GM10248 (cell line): ENCODE results near the gene AUTS2.

ENCODE experiments used
- CTCF ChIA-PET: fragments of 300-600 bp; sonication (Branson Sonifier 250); formaldehyde crosslinking; extraction: SDS; loops from one replicate; lab custom pipeline; 2021; ENCODE audit warnings: antibody characterized with exemption; lab: Yijun Ruan, JAX
- POLR2A ChIA-PET: fragments of 350-650 bp; sonication (Branson Sonifier 250); formaldehyde crosslinking; extraction: SDS; loops from one replicate; lab custom pipeline; 2020; ENCODE audit warnings: antibody characterized with exemption; lab: Yijun Ruan, JAX
- DNase-seq: peaks from one replicate; pipeline ENCODE4 v3.0.0; 2012; ENCODE audit errors: extremely low spot score
- TF ChIP-seq, protein P1 (sequence below): IDR thresholded peaks from 2 replicates; pipeline ENCODE4 v1.5.1; 2012; ENCODE audit warnings: mild to moderate bottlenecking, low read depth; ENCODE audit errors: extremely low read depth, missing control alignments, control extremely low read depth

Gene AUTS2

DNA sequence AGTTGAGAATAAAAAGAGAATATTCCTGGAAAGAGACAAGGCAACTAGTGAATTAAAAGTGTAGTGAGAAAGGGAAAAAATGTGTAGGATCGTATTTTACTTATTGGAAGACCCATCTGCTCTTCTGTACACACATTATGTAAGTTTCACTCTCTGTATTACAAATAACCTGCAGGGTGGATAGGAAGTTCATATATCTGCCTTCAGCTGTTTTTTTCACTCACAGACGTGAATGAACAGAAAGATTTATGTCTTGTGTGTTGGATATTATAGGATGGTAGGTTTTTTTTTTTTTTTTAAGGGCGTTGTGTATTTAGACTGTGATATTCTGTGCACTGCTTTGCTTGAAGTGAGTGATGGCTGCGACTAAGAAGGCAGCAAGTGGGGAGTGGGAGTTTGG lies 266.5 kb downstream of the AUTS2 start:
- DNase-seq = no peak
- POLR2A ChIA-PET = no interaction called here
- TF ChIP-seq, protein P1, sequence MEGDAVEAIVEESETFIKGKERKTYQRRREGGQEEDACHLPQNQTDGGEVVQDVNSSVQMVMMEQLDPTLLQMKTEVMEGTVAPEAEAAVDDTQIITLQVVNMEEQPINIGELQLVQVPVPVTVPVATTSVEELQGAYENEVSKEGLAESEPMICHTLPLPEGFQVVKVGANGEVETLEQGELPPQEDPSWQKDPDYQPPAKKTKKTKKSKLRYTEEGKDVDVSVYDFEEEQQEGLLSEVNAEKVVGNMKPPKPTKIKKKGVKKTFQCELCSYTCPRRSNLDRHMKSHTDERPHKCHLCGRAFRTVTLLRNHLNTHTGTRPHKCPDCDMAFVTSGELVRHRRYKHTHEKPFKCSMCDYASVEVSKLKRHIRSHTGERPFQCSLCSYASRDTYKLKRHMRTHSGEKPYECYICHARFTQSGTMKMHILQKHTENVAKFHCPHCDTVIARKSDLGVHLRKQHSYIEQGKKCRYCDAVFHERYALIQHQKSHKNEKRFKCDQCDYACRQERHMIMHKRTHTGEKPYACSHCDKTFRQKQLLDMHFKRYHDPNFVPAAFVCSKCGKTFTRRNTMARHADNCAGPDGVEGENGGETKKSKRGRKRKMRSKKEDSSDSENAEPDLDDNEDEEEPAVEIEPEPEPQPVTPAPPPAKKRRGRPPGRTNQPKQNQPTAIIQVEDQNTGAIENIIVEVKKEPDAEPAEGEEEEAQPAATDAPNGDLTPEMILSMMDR = no peak
- CTCF ChIA-PET = no interaction called here

DNA sequence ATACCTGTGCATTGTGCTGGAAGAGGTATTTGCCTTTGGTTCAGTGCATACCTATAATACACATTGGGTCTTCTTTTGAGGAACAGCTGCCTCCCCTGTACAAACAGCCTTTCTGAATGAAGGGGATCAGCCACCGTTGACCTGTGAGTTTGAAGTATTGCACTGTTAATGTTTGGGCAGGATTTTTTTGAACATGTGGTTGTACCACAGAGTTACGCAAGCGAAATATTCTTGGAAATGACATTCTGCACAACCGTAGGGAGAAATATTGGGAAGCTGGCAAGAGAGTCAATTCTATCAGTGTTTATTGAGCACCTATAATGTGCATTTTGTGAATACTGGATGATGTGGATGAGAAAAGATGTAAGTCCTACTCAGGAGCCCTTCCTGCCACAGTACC lies 270.6 kb downstream of the AUTS2 start:
- no peak for DNase-seq
- POLR2A ChIA-PET = no interaction called here
- TF ChIP-seq, protein P1 = no peak
- CTCF ChIA-PET = interaction anchor here (1.1 to 1.6 kb wide), 3 partner anchors 10 to 16 kb away, joined by 3 to 6 read pairs (median 4); no protein-coding TSS in a partner anchor

DNA sequence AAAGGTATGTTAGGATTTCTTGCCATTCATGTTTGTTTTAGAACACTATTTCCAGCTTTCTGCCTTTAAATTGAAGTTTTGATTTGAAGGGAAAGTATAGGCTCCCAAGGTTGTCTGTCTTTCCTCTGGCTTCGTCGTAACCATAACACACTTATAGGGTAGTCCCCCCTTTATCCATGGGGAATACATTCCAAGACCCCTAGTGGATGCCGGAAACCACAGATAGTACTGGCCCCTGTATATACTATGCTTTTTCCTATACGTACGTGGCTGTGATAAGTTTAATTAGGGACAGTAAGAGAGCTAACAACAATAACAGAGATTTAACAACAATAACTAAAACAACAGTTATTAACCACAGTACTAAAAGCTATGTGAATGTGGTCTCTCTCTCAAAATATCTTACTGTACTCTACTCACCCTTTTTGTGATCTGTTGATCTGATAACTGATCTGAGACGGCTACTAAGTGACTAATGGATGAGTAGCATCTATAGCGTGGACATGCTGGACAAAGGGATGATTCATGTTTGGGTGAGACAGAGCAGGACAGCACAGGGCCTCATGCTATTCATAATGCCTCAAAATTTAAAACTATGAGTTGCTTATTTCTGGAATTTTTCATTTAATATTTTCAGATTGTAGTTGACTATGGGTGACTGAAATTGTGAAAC lies 273.1 kb downstream of the AUTS2 start:
- ChIA-PET CTCF (no interaction called here), POLR2A (no interaction called here)
- DNase-seq = no peak
- TF ChIP-seq, protein P1 = no peak

DNA sequence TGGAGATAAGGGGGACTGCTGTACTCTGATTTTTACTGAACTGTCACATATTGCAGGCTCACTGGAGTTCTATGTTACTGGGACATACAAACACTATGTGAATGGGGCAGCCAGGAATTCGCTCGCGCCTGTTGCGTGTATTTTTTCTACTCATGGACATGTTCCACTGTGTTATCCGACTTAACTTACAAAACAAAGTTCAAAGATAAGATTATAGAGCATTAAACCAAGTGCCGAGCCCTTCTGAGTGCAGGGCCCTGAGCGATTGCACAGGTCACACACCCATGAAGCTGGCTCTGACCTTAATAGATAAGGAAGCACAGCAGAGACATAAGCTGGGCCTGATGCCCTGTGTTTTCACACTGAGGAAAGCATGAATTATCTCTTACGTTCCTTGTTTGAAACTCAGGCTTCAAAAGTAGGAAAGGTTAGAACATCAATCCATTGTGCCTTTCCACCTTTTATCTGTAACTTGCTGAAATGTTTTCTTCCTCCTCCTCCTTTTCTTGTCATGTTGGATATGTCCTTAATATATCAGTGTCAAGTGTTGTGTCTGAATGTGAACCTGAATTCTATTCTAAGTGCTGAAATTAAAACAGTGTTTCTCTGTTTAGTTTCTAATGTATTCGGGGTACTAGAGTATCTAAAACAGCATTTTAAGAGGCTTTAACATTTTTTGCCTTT lies 273.8 kb downstream of the AUTS2 start:
- ChIA-PET CTCF (no interaction called here), POLR2A (no interaction called here)
- no peak for DNase-seq
- TF ChIP-seq, protein P1 = no peak

DNA sequence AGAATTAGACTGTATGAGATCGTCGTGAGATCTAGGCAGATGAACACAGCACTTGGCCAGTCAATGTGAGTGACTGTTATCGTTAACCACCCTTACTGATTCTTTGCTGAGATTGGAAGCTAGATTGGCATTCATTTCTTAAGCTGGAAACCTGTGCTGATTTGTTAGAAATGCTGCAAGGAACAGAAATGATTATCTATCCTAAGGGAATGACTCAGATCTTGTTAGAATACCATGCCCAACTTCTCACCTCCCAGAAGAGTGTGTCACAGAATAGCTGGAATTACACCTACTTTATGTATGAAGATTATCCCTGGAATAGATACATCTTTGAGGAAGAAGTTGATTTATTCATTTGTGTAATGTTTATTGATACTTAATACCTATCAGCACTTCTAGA lies 275.2 kb downstream of the AUTS2 start:
- CTCF ChIA-PET = interaction anchor here (0.7 to 1.4 kb wide), 3 partner anchors 13 to 55 kb away, joined by 3 read pairs; no protein-coding TSS in a partner anchor
- DNase-seq = no peak
- POLR2A ChIA-PET = interaction anchor here (0.7 kb wide), 1 partner anchor 784 kb away, joined by 3 read pairs; no protein-coding TSS in a partner anchor
- TF ChIP-seq, protein P1 = no peak

DNA sequence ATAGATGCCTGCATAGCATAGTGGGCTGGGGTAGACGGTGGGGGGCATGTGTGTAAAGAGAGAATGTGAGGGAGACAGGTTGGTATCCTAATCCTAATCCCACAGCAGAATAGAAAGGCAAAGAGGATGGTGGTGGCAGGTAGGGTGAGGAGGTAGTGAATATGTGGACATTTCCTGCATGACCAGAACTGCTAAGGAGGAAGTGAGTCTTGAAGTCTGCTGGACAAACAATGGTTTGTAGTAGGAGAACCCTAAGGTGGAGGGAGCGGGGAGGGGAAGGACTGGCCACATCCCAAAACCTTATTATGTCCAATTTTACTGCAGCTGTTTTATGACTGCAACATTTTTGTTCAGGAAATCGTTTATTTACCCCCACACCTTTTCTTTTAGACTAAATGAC lies 279.7 kb downstream of the AUTS2 start:
- DNase-seq = no peak
- ChIA-PET CTCF (no interaction called here), POLR2A (no interaction called here)
- TF ChIP-seq, protein P1 = no peak
